CD14-positive monocyte (primary cell): ENCODE data around the gene LIMK1. TPM values are rescaled to one million over a fixed set of nuclear protein-coding genes. Genes with fewer than 3 reads are reported as not detected.

Experiments
- DNase-seq, 3 donors: peaks; one replicate each; pipeline ENCODE4 v3.0.0-alpha.2; 2011 to 2022
- H2AFZ ChIP-seq: 2 replicates; pipeline ENCODE4 v1.6.0; 2012; ENCODE audit warnings: mild to moderate bottlenecking, low read depth, low read length, inconsistent platforms; ENCODE audit not compliant: insufficient read depth, poor library complexity, severe bottlenecking
- H3K27ac ChIP-seq, 2 donors: 1 replicate in 1 of 2; 2 replicates in 1 of 2; pipeline ENCODE4 v1.5.1; 2012 to 2013; ENCODE audit warnings: low read length in 2 of 2, control low read depth in 1 of 2, inconsistent platforms in 1 of 2, low read depth in 1 of 2, mild to moderate bottlenecking in 1 of 2
- H3K27me3 ChIP-seq, 2 donors: one replicate each; pipeline versions ENCODE4 v1.6.0 to v1.6.1; 2011 to 2013; ENCODE audit warnings: low read length in 2 of 2; ENCODE audit not compliant: control insufficient read depth in 2 of 2, insufficient read depth in 2 of 2
- H3K36me3 ChIP-seq, 2 donors: replicated peaks in 1 of 2; 1 replicate in 1 of 2; 2 replicates in 1 of 2; pipeline versions ENCODE4 v1.5.1 to v1.6.1; 2012 to 2013; ENCODE audit warnings: low read length in 2 of 2, control low read depth in 1 of 2, inconsistent platforms in 1 of 2, mild to moderate bottlenecking in 1 of 2; ENCODE audit not compliant: insufficient read depth in 2 of 2, control insufficient read depth in 1 of 2
- H3K4me1 ChIP-seq, 2 donors: 1 replicate in 1 of 2; 2 replicates in 1 of 2; pipeline versions ENCODE4 v1.5.1 to v1.6.1; 2012 to 2013; ENCODE audit warnings: low read length in 2 of 2, control low read depth in 1 of 2, inconsistent platforms in 1 of 2, mild to moderate bottlenecking in 1 of 2, moderate library complexity in 1 of 2; ENCODE audit not compliant: insufficient read depth in 2 of 2, control insufficient read depth in 1 of 2
- H3K4me2 ChIP-seq: replicated peaks from 2 replicates; pipeline ENCODE3; 2012; ENCODE audit warnings: low read length, moderate library complexity, mild to moderate bottlenecking; ENCODE audit not compliant: poor library complexity, severe bottlenecking; ENCODE audit errors: extremely low read depth
- H3K4me3 ChIP-seq, 3 experiments: fragments of 200-600 bp in 1 of 3; sonication (generic) in 1 of 3; replicated peaks in 1 of 3; 1 replicate in 2 of 3; 2 replicates in 1 of 3; pipeline ENCODE4 v1.5.1; 2011 to 2013; ENCODE audit warnings: low read length in 3 of 3, mild to moderate bottlenecking in 3 of 3, control low read depth in 2 of 3, low read depth in 2 of 3, inconsistent platforms in 1 of 3, moderate library complexity in 1 of 3
- H3K79me2 ChIP-seq: 2 replicates; pipeline ENCODE4 v1.6.0; 2012; ENCODE audit warnings: mild to moderate bottlenecking, control low read depth, inconsistent platforms, low read length, moderate library complexity; ENCODE audit not compliant: insufficient read depth
- H3K9ac ChIP-seq: 2 replicates; pipeline ENCODE4 v1.6.0; 2017; ENCODE audit warnings: low read length, mild to moderate bottlenecking; ENCODE audit not compliant: insufficient read depth, poor library complexity, severe bottlenecking
- H3K9me3 ChIP-seq, 2 donors: replicated peaks in 1 of 2; 1 replicate in 1 of 2; 2 replicates in 1 of 2; pipeline versions ENCODE4 v1.5.1 to v1.6.1; 2012 to 2013; ENCODE audit warnings: low read length in 2 of 2, control low read depth in 1 of 2; ENCODE audit not compliant: control insufficient read depth in 1 of 2, insufficient read depth in 1 of 2
- H4K20me1 ChIP-seq: 2 replicates; pipeline ENCODE4 v1.6.0; 2012; ENCODE audit warnings: mild to moderate bottlenecking, low read length, control low read depth, moderate library complexity; ENCODE audit not compliant: insufficient read depth
- H3K27ac Mint-ChIP-seq, 7 donors: one replicate each; pipeline ENCODE4 v1.8.0; 2020; ENCODE audit warnings: mild to moderate bottlenecking in 7 of 7, mixed read lengths in 7 of 7, moderate library complexity in 6 of 7, inconsistent platforms in 2 of 7
- H3K27me3 Mint-ChIP-seq, 3 donors: one replicate each; pipeline ENCODE4 v1.8.0; 2021 to 2022; ENCODE audit warnings: low read depth in 3 of 3, mild to moderate bottlenecking in 3 of 3, mixed read lengths in 3 of 3, moderate library complexity in 3 of 3, inconsistent platforms in 1 of 3
- H3K36me3 Mint-ChIP-seq, 2 donors: one replicate each; pipeline ENCODE4 v1.8.0; 2020; ENCODE audit warnings: mixed read lengths in 2 of 2, inconsistent platforms in 1 of 2, mild to moderate bottlenecking in 1 of 2
- H3K4me1 Mint-ChIP-seq: one replicate; pipeline ENCODE4 v1.8.0; 2020; ENCODE audit warnings: mild to moderate bottlenecking, mixed read lengths
- H3K4me3 Mint-ChIP-seq, 2 donors: one replicate each; pipeline ENCODE4 v1.8.0; 2020; ENCODE audit warnings: mild to moderate bottlenecking in 2 of 2, mixed read lengths in 2 of 2, moderate library complexity in 1 of 2
- H3K9me3 Mint-ChIP-seq, 7 donors: one replicate each; pipeline ENCODE4 v1.8.0; 2020 to 2022; ENCODE audit warnings: mixed read lengths in 7 of 7, mild to moderate bottlenecking in 6 of 7, moderate library complexity in 6 of 7, inconsistent platforms in 2 of 7
- CTCF ChIP-seq: fragments of 200-600 bp; IDR thresholded peaks from one replicate; pipeline ENCODE4 v1.8.0; 2022; ENCODE audit warnings: antibody characterized with exemption, mild to moderate bottlenecking
- WGBS: methylation state at CpG from one replicate; pipeline ENCODE4 v1.1.5; 2013; ENCODE audit warnings: missing lambda C conversion rate; ENCODE audit not compliant: insufficient coverage; 5-methylcytosine and 5-hydroxymethylcytosine counted together
- intact Hi-C, 2 donors: fragments of 100-400 bp; cut with micrococcal nuclease; formaldehyde crosslinking; loops; one replicate each; pipeline versions ENCODE4 v1.15.0 to v1.15.1; 2023
- polyA plus RNA-seq, 3 donors: library from polyadenylated mRNA; depleted of rRNA in 1 of 3; unstranded in 2 of 3; stranded (reverse) in 1 of 3; fragments of 300-500 nt in 2 of 3; fragments of >200 nt in 1 of 3; fragmentation: Illumina TruSeq in 2 of 3; gene quantifications; 1 replicate in 2 of 3; 2 replicates in 1 of 3; pipeline ENCODE4 v1.2.3, GENCODE V29; 2012 to 2021

The LIMK1 gene
- polyA plus RNA-seq, 3 donors = 12.6 to 30.2 (median 13.9) TPM

DNA sequence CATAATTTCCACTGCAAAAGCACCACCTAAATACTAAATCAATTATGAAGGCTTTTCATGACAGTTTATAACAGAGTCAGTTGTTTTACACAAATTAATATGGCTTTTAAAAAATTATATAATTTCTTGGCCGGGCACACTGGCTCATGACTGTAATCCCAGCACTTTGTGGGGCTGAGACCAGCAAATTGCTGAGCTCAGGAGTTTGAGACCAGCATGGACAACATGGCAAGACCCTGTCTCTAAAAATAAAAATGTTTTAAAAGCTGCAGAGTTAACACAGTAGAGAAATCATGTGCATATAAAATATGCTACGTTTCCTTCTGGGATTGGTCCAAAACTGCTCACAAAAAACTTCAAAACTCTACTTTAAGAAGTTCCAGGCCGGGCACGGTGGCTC is 46.9 kb downstream of the LIMK1 start:
- Histone ChIP-seq H3K4me2 (no peak overlapping the region), H3K79me2 (no peaks in the 10 kb centered on the region), H3K9me3 (no peaks in the 10 kb centered on the region), H3K27me3 (no peaks in the 10 kb centered on the region), H3K4me1 (peaks cover 11 to 28% of the 10 kb centered on the region in 2 donors), H3K27ac (no peak overlapping the region), H3K36me3 (no peaks in the 10 kb centered on the region), H2AFZ (no peak overlapping the region), H3K4me3 (no peak overlapping the region), H3K9ac (no peak overlapping the region), H4K20me1 (no peaks in the 10 kb centered on the region)
- no peak for DNase-seq
- no peak overlapping the region for H3K27ac Mint-ChIP-seq
- H3K4me1 Mint-ChIP-seq = peaks cover 31% of the 10 kb centered on the region
- H3K36me3 Mint-ChIP-seq = no peaks in the 10 kb centered on the region
- H3K9me3 Mint-ChIP-seq = peaks cover 0 to 5% (median 0%) of the 10 kb centered on the region in 7 donors
- no peak for TF ChIP-seq CTCF
- H3K27me3 Mint-ChIP-seq = peaks cover 2 to 5% (median 2%) of the 10 kb centered on the region in 3 donors
- 60% methylated on average over 1 of the region's 4 CpGs for WGBS
- intact Hi-C loops = no loop called here
- no peak overlapping the region for H3K4me3 Mint-ChIP-seq

- H2AFZ ChIP-seq = no peak overlapping the region
- no peak overlapping the region for H3K27ac ChIP-seq
Observed at GRCh38 chr7:74134117-74134620, 50.6 kb downstream of the LIMK1 start.

More at GRCh38 chr7:74134117-74134620, 50.6 kb downstream of the LIMK1 start:
- intact Hi-C loops = no loop called here
- no peaks in the 10 kb centered on the region for H4K20me1 ChIP-seq
- DNase-seq = peak; percentile 72 to 91 (median 75)
- no peaks in the 10 kb centered on the region for H3K27me3 ChIP-seq
- H3K4me3 ChIP-seq = no peak overlapping the region
- H3K36me3 ChIP-seq = no peaks in the 10 kb centered on the region
- Mint-ChIP-seq H3K4me3 (peak overlapping the region; percentile 16 to 24), H3K9me3 (peaks cover 0 to 5% (median 0%) of the 10 kb centered on the region in 7 donors), H3K27ac (peak overlapping the region in 5 of 7 donors; percentile 3 to 81 (median 60)), H3K36me3 (no peaks in the 10 kb centered on the region), H3K4me1 (peaks cover 28% of the 10 kb centered on the region), H3K27me3 (peaks cover 2 to 4% (median 3%) of the 10 kb centered on the region in 3 donors)
- H3K4me2 ChIP-seq = no peak overlapping the region
- WGBS = 56% methylated on average over 2 of the region's 8 CpGs
- no peaks in the 10 kb centered on the region for H3K79me2 ChIP-seq
- no peak overlapping the region for H3K9ac ChIP-seq
- no peaks in the 10 kb centered on the region for H3K9me3 ChIP-seq
- TF ChIP-seq CTCF = no peak
- H3K4me1 ChIP-seq = peaks cover 11 to 25% of the 10 kb centered on the region in 2 donors
